WTC11 (cell line): Measurements from ENCODE around the gene NCAPH2. TPM values are rescaled to one million over a fixed set of nuclear protein-coding genes. Genes with fewer than 3 reads are reported as not detected.

Experiments used
- ATAC-seq: fragments of 200-7000 bp; cut with Tn5 transposase; 2 replicates; pipeline ENCODE4 v1.10.0; 2021; ENCODE audit warnings: mild to moderate bottlenecking, moderate library complexity
- CTCF ChIA-PET: fragments of 300-600 bp; sonication (Branson Sonifier 250); formaldehyde crosslinking; loops from one replicate; lab custom pipeline; 2021; ENCODE audit warnings: antibody characterized with exemption; lab: Charles Lee
- POLR2A ChIA-PET: fragments of 350-600 bp; sonication (Branson Sonifier 250); formaldehyde crosslinking; loops from one replicate; lab custom pipeline; 2021; ENCODE audit warnings: antibody characterized with exemption; lab: Charles Lee
- DNase-seq: peaks from one replicate; pipeline ENCODE4 v3.0.0; 2021; ENCODE audit warnings: low spot score
- H3K27ac Mint-ChIP-seq: 2 replicates; pipeline ENCODE4 v1.8.0; 2021; ENCODE audit warnings: mixed read lengths
- H3K27me3 Mint-ChIP-seq: 2 replicates; pipeline ENCODE4 v1.8.0; 2021; ENCODE audit warnings: low read depth, mild to moderate bottlenecking, moderate library complexity, mixed read lengths
- H3K36me3 Mint-ChIP-seq: 2 replicates; pipeline ENCODE4 v1.8.0; 2021; ENCODE audit warnings: mixed read lengths
- H3K4me1 Mint-ChIP-seq: 2 replicates; pipeline ENCODE4 v1.8.0; 2022; ENCODE audit warnings: mixed read lengths
- H3K4me3 Mint-ChIP-seq: 2 replicates; pipeline ENCODE4 v1.8.0; 2021; ENCODE audit warnings: mild to moderate bottlenecking, moderate library complexity, mixed read lengths
- H3K9me3 Mint-ChIP-seq: 2 replicates; pipeline ENCODE4 v1.8.0; 2021; ENCODE audit warnings: mixed read lengths
- CBFB ChIP-seq: sonication (generic); formaldehyde crosslinking; IDR thresholded peaks from 2 replicates; pipeline ENCODE4 v1.8.1; 2022; ENCODE audit warnings: mild to moderate bottlenecking, low read depth, missing genetic modification reagents
- CREM ChIP-seq: sonication (generic); formaldehyde crosslinking; IDR thresholded peaks from 2 replicates; pipeline ENCODE4 v1.8.1; 2022; ENCODE audit warnings: mild to moderate bottlenecking, missing genetic modification reagents, moderate library complexity
- FOXJ3 ChIP-seq: sonication (generic); formaldehyde crosslinking; IDR thresholded peaks from 2 replicates; pipeline ENCODE4 v1.9.0; 2021; ENCODE audit warnings: missing genetic modification reagents, mild to moderate bottlenecking, borderline replicate concordance
- GABPB1 ChIP-seq: sonication (generic); formaldehyde crosslinking; IDR thresholded peaks from 2 replicates; pipeline ENCODE4 v1.8.1; 2023; ENCODE audit warnings: mild to moderate bottlenecking, missing genetic modification reagents
- MYBL2 ChIP-seq: sonication (generic); formaldehyde crosslinking; IDR thresholded peaks from 2 replicates; pipeline ENCODE4 v1.8.1; 2023; ENCODE audit warnings: mild to moderate bottlenecking, moderate library complexity, missing genetic modification reagents
- RELA ChIP-seq: sonication (generic); formaldehyde crosslinking; IDR thresholded peaks from 2 replicates; pipeline ENCODE4 v1.8.1; 2022; ENCODE audit warnings: missing genetic modification reagents, mild to moderate bottlenecking, borderline replicate concordance
- SMAD4 ChIP-seq: sonication (generic); formaldehyde crosslinking; IDR thresholded peaks from 2 replicates; pipeline ENCODE4 v1.8.0; 2022; ENCODE audit warnings: mild to moderate bottlenecking, missing genetic modification reagents
- SP1 ChIP-seq: sonication (generic); formaldehyde crosslinking; conservative IDR thresholded peaks from 2 replicates; pipeline ENCODE4 v1.8.1; 2022; ENCODE audit warnings: missing genetic modification reagents
- TEAD1 ChIP-seq: sonication (generic); formaldehyde crosslinking; IDR thresholded peaks from 2 replicates; pipeline ENCODE4 v1.8.0; 2022; ENCODE audit warnings: mild to moderate bottlenecking, missing genetic modification reagents
- ZNF138 ChIP-seq: sonication (generic); formaldehyde crosslinking; conservative IDR thresholded peaks from 2 replicates; pipeline ENCODE4 v1.8.1; 2022; ENCODE audit warnings: mild to moderate bottlenecking, moderate library complexity, missing genetic modification reagents
- total RNA-seq: library from RNA; stranded (reverse); gene quantifications from 3 replicates; pipeline ENCODE4 v1.2.3, GENCODE V29; 2021
- TF ChIP-seq, protein P1 (sequence below): sonication (generic); formaldehyde crosslinking; IDR thresholded peaks from 2 replicates; pipeline ENCODE4 v1.8.1; 2022; ENCODE audit warnings: mild to moderate bottlenecking, moderate library complexity, missing genetic modification reagents
- TF ChIP-seq, protein P2 (sequence below): fragments of 250-450 bp; sonication (Bioruptor Pico); IDR thresholded peaks from 2 replicates; pipeline ENCODE4 v1.9.0; 2021; ENCODE audit warnings: mild to moderate bottlenecking
- TF ChIP-seq, protein P3 (sequence below): sonication (generic); formaldehyde crosslinking; IDR thresholded peaks from 2 replicates; pipeline ENCODE4 v1.8.1; 2023; ENCODE audit warnings: mild to moderate bottlenecking, missing genetic modification reagents
- TF ChIP-seq, protein P4 (sequence below): sonication (generic); formaldehyde crosslinking; conservative IDR thresholded peaks from 2 replicates; pipeline ENCODE4 v1.8.1; 2022; ENCODE audit warnings: mild to moderate bottlenecking, missing genetic modification reagents
- TF ChIP-seq, protein P5 (sequence below): sonication (generic); formaldehyde crosslinking; IDR thresholded peaks from 2 replicates; pipeline ENCODE4 v1.8.1; 2023; ENCODE audit warnings: mild to moderate bottlenecking, missing genetic modification reagents, moderate library complexity
- TF ChIP-seq, protein P6 (sequence below): fragments of 250-450 bp; sonication (Bioruptor Pico); IDR thresholded peaks from 2 replicates; pipeline ENCODE4 v1.8.0; 2021; ENCODE audit warnings: mild to moderate bottlenecking
- TF ChIP-seq, protein P7 (sequence below): sonication (generic); formaldehyde crosslinking; IDR thresholded peaks from 2 replicates; pipeline ENCODE4 v1.8.0; 2022; ENCODE audit warnings: mild to moderate bottlenecking, missing genetic modification reagents

The NCAPH2 gene
- total RNA-seq, 1 experiment from 2014 or later, result 78.4 TPM

DNA sequence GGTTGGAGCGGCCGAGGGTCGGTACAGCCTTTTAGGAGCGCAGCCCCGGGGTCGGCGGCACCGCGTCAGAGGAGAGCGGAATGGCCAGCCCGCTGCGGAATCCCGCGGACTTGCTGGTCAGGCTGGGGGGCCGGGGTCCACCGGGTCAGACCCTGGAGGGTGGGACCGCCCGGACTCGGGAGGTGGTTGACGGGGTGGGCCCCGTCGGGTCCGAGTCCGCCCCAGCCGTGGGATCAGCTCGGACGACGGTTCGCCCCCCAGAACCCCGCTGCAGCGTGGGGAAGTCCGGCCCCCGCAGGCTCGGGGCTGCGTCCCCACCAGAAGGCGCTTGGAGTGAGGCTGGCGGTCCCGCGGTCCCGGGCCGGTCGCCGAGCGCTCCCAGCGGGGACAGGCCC is 27.0 kb upstream of the NCAPH2 start:
- POLR2A ChIA-PET, result no interaction called here
- Mint-ChIP-seq H3K27me3 (peaks cover 36% of the 10 kb centered on the region), H3K4me3 (peak overlapping the region; percentile 74), H3K27ac (no peak overlapping the region), H3K4me1 (peaks cover 16% of the 10 kb centered on the region), H3K36me3 (no peaks in the 10 kb centered on the region), H3K9me3 (no peaks in the 10 kb centered on the region)
- ATAC-seq (peak; percentile 6), DNase-seq (peak; percentile 59)
- TF ChIP-seq RELA (CRISPR knock-in tag) (0 out of 2 replicates have a peak, but pooled peaks have one; percentile 49), CBFB (CRISPR knock-in tag) (no peak), MYBL2 (CRISPR knock-in tag) (no peak), FOXJ3 (CRISPR knock-in tag) (no peak)
- CTCF ChIA-PET, result interaction anchor here (0.6 to 1.0 kb wide), 4 partner anchors 8 to 214 kb away, joined by 3 to 6 read pairs (median 3); partner anchors contain the start of gene SCO2

DNA sequence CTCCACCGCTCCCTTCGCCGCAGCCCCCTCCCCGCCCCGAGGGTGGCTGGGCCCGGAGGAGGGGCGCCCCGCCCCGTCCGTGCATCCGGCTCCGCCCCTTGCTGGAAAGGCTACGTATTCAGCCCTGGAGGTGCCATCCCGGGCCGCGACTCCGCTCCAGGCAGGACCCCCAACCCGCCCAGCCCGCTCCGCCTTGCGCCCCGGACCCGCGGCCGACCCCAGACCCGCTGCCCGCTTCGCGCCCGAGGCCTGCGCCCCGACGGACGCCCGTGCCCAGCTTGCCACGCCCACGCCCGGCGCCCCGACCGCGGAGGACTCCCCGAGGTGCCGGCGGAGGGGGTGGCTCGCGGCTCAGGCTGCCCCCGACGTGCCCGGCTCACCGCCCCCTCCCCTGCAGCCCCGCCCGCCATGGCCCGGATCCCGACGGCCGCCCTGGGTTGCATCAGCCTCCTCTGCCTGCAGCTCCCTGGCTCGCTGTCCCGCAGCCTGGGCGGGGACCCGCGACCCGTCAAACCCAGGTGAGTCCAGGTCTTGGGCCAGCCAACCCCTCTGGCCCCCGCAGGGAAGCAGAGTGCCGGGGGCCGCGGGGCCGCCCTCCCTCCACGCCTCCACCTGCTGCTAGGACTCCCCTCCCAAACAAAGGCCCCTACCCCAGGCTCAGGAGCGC is 26.5 kb upstream of the NCAPH2 start, which contains the start of gene ADM2:
TSS of gene ADM2 (plus strand) at position 104 of the 667 bp plus-strand sequence. CDS start at position 409, 305 bp downstream.
- CTCF ChIA-PET, result interaction anchor here (0.6 to 1.0 kb wide), 4 partner anchors 9 to 214 kb away, joined by 3 to 6 read pairs (median 3); partner anchors contain the start of gene SCO2
- ATAC-seq, result peak; percentile 84

More for the DNA sequence above, 26.5 kb upstream of the NCAPH2 start, which contains the start of gene ADM2:
- TF ChIP-seq SMAD4 (CRISPR knock-in tag) (0 out of 2 replicates have a peak, but pooled peaks have one; percentile 40), GABPB1 (peak; percentile 95), CREM (0 out of 2 replicates have a peak, but pooled peaks have one; percentile 6), MYBL2 (CRISPR knock-in tag) (no peak), ZNF138 (0 out of 2 replicates have a peak, but pooled peaks have one; percentile 30), SP1 (CRISPR knock-in tag) (peak; percentile 81), CBFB (CRISPR knock-in tag) (0 out of 2 replicates have a peak, but pooled peaks have one; percentile 16), TEAD1 (CRISPR knock-in tag) (0 out of 2 replicates have a peak, but pooled peaks have one; percentile 10)
- TF ChIP-seq, protein P1, sequence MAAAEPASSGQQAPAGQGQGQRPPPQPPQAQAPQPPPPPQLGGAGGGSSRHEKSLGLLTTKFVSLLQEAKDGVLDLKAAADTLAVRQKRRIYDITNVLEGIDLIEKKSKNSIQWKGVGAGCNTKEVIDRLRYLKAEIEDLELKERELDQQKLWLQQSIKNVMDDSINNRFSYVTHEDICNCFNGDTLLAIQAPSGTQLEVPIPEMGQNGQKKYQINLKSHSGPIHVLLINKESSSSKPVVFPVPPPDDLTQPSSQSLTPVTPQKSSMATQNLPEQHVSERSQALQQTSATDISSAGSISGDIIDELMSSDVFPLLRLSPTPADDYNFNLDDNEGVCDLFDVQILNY (CRISPR knock-in tag), result peak; percentile 10; the same call in 1 of the 2 replicates
- TF ChIP-seq, protein P2, sequence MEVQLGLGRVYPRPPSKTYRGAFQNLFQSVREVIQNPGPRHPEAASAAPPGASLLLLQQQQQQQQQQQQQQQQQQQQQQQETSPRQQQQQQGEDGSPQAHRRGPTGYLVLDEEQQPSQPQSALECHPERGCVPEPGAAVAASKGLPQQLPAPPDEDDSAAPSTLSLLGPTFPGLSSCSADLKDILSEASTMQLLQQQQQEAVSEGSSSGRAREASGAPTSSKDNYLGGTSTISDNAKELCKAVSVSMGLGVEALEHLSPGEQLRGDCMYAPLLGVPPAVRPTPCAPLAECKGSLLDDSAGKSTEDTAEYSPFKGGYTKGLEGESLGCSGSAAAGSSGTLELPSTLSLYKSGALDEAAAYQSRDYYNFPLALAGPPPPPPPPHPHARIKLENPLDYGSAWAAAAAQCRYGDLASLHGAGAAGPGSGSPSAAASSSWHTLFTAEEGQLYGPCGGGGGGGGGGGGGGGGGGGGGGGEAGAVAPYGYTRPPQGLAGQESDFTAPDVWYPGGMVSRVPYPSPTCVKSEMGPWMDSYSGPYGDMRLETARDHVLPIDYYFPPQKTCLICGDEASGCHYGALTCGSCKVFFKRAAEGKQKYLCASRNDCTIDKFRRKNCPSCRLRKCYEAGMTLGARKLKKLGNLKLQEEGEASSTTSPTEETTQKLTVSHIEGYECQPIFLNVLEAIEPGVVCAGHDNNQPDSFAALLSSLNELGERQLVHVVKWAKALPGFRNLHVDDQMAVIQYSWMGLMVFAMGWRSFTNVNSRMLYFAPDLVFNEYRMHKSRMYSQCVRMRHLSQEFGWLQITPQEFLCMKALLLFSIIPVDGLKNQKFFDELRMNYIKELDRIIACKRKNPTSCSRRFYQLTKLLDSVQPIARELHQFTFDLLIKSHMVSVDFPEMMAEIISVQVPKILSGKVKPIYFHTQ (CRISPR knock-in tag), result no peak
- TF ChIP-seq, protein P3, sequence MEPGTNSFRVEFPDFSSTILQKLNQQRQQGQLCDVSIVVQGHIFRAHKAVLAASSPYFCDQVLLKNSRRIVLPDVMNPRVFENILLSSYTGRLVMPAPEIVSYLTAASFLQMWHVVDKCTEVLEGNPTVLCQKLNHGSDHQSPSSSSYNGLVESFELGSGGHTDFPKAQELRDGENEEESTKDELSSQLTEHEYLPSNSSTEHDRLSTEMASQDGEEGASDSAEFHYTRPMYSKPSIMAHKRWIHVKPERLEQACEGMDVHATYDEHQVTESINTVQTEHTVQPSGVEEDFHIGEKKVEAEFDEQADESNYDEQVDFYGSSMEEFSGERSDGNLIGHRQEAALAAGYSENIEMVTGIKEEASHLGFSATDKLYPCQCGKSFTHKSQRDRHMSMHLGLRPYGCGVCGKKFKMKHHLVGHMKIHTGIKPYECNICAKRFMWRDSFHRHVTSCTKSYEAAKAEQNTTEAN, result peak; percentile 63; the same call in 1 of the 2 replicates
- TF ChIP-seq, protein P4, sequence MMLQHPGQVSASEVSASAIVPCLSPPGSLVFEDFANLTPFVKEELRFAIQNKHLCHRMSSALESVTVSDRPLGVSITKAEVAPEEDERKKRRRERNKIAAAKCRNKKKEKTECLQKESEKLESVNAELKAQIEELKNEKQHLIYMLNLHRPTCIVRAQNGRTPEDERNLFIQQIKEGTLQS, result no peak
- TF ChIP-seq, protein P5, sequence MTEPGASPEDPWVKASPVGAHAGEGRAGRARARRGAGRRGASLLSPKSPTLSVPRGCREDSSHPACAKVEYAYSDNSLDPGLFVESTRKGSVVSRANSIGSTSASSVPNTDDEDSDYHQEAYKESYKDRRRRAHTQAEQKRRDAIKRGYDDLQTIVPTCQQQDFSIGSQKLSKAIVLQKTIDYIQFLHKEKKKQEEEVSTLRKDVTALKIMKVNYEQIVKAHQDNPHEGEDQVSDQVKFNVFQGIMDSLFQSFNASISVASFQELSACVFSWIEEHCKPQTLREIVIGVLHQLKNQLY, result no peak
- TF ChIP-seq, protein P6, sequence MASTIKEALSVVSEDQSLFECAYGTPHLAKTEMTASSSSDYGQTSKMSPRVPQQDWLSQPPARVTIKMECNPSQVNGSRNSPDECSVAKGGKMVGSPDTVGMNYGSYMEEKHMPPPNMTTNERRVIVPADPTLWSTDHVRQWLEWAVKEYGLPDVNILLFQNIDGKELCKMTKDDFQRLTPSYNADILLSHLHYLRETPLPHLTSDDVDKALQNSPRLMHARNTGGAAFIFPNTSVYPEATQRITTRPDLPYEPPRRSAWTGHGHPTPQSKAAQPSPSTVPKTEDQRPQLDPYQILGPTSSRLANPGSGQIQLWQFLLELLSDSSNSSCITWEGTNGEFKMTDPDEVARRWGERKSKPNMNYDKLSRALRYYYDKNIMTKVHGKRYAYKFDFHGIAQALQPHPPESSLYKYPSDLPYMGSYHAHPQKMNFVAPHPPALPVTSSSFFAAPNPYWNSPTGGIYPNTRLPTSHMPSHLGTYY, result no peak
- TF ChIP-seq, protein P7, sequence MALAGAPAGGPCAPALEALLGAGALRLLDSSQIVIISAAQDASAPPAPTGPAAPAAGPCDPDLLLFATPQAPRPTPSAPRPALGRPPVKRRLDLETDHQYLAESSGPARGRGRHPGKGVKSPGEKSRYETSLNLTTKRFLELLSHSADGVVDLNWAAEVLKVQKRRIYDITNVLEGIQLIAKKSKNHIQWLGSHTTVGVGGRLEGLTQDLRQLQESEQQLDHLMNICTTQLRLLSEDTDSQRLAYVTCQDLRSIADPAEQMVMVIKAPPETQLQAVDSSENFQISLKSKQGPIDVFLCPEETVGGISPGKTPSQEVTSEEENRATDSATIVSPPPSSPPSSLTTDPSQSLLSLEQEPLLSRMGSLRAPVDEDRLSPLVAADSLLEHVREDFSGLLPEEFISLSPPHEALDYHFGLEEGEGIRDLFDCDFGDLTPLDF (CRISPR knock-in tag), result 0 out of 2 replicates have a peak, but pooled peaks have one; percentile 40
- Mint-ChIP-seq H3K27ac (no peak within 1 kb of the TSS; the same call in 1 of the 2 replicates), H3K36me3 (no peaks in the 10 kb centered on the region), H3K4me3 (peak within 1 kb of the TSS; percentile 74), H3K4me1 (peaks cover 15% of the 10 kb centered on the region), H3K27me3 (peaks cover 36% of the 10 kb centered on the region), H3K9me3 (no peaks in the 10 kb centered on the region)
- POLR2A ChIA-PET, result no interaction called here
- peak; percentile 87 for DNase-seq
